Cardiac septum (tissue), 1 donor: ENCODE measurements around the gene SLC2A8. TPM values are rescaled to one million over a fixed set of nuclear protein-coding genes. Genes with fewer than 3 reads are reported as not detected.

Source experiments
- DNase-seq: peaks from one replicate; pipeline ENCODE4 v3.0.0-alpha.2; 2020; ENCODE audit warnings: low spot score
- intact Hi-C: fragments of 100-400 bp; cut with DNase I; formaldehyde crosslinking; loops from one replicate; pipeline ENCODE4 v1.14.0; 2022
- total RNA-seq: library from RNA; stranded (reverse); fragmentation: NEBNext Ultra II Directional; extraction: Animal tissue kit (Norgen Biotek cat#: 25700); gene quantifications from one replicate; pipeline ENCODE4 v1.2.1, GENCODE V29; 2021
- donor health status: DM: no; HTN: no; CAD: no.

Gene SLC2A8
- total RNA-seq, 1 donor from 2014 or later = 14.5 TPM

DNA sequence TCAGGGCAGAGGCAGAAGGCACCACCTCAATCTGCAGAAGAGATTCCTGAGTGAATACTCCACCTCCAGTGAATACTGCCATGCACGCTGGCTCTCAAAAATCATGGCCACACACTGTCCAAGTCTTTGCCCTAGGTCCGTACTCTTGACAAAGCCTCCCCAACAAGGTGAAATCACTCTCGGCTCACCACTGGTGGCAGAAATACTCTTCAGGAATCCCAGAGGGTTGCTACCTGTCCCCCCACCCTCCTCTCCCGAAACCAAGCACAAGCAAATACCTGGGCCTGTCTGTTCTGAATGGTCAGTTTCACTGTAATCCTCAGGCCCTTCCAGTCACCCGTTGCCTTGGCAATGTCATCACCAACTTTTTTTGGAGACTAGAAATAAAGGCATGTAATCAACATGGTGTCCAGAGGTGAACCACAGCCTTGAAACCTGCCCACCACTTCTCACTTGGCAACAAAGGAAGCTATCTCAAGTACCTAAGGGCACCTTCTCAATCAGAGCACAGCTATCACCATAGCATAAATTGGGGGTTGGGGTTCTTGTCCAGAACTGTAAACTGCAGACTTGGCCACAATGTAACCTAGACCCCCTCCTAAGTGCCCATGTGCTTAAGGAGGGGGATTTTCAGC lies 52.5 kb downstream of the SLC2A8 start:
- DNase-seq = no peak
- intact Hi-C loops = no loop called here

DNA sequence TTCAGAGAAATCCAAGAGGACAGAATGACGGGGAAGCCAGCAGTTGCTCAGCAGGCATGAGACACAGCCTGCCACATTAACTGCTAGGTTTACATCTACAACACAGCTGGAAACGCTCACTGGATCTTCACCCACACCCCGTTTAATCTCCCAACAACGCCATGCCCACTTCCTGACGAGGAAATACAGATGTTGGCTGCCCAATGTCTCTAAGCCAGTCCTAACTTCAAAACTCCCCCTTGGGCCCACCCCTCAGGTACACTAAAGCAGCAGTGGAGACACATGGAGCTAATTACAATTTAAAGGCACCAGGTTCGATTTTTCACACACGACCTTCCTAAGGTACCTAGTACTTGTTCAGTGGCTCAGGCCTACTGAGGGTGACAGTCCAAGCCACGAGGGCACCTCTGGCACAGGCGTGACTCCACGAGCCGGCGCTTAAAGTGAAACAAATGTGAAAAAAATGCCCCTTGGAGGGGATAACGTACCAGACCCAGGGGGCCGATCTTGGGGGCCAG lies 53.3 kb downstream of the SLC2A8 start:
- intact Hi-C loops = loop anchor here (5.0 to 10.0 kb wide), 2 partner anchors 117 to 506 kb away; a partner anchor contains a TSS
- DNase-seq = no peak

DNA sequence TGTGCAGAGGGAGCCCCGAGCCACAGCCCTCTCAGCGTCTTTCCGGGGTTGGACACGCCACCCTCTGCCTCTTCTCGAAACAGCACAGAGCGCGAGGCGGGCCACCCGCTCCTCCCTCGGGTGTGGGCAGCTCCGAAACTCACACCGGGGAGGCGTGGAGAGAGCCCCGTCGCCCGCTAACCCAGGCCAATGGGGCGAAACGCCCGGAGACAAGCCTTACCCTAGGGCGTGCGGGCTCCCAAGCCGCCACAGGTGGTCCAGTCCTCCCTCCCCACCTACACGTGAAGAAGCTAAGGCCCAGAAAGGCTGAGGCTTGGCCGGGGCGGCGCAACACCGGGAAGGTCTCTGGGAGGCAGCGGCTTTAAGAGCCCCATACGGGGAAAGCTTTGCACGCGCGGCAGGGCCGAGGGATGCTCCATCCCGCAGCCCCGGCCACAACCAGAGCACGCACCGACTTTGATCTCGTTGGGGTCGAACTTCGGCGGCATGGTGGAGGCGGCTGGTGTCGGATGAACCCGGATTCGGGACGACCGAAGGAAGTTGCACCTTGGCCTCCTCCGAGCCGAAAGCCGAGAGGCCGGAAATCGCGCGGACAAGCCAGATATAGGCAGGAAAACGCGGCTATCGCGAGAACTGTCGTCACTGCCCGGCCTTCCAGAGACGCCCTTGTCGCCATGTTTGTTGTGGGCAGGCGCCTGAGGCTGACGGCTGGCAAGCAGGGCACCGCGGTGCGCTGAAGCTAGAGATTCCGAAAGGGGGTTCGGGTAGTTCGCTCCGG lies 54.0 kb downstream of the SLC2A8 start, which contains the start of the genes LRSAM1 and RPL12:
Gene LRSAM1, plus strand, starts transcription at position 681 of the 778 bp plus-strand sequence. CDS start 3,018 bp downstream, outside the sequence.
Gene RPL12, minus strand, starts transcription at position 577 of the 778 bp plus-strand sequence. Its CDS starts 89 bp downstream, at position 488.
- intact Hi-C loops = loop anchor here (1.0 to 10.0 kb wide), 3 partner anchors 27 to 506 kb away; partner anchors contain the start of gene ZNF79
- peak; percentile 98 for DNase-seq

DNA sequence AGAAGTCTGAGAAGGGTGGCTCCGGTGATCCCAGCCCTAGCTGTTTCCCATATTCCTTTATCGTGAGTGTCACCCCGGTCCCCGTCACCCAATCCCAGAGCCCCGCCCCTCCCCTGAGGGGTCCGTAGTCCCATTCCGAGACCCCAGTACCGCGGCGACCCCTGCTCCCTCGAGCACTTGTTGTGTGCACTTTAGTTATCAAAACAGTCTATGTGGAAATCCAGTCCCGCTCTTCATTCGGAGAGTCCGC lies 54.6 kb downstream of the SLC2A8 start:
- intact Hi-C loops = loop anchor here (1.0 to 10.0 kb wide), 3 partner anchors 27 to 507 kb away; partner anchors contain the start of gene ZNF79
- no peak for DNase-seq

DNA sequence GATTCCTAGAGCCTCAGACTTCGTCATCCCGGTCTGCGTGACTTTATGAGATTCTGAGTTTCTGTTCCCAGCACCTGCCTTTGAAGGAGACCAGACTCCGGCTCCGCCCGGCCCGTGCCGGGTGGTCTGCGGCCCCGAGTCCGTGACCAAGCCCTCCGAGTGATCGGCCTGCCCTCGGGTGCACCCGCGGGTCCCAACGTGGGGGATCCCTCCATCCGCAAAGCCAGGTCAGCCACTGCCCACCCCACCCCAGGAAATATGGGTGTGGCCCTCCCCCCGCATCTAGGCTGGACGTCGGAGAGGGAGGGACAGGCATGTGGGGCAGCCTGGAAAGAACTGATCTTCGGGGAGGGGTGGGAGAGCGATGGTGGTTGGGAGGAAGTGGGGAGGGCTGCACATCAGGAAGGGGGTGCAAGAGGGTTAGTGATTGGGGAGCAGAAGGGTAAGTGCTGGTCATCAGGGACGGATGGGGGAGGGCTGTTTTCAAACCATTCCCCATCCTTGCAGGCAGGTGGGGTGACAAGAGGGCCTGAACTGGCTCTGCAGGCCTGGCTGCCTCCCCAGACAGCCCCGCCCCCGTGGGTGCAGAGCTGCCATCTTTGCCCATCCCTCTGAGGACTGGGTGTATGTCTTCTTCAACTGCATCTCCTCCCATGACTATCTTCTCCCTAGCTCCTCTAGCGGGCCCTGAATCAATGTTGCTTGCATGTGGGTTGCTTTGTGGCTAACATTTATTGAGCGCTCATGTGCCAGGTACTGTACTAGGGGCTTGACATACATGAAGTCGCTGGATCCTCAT lies 55.1 kb downstream of the SLC2A8 start:
- DNase-seq = peak; percentile 78
- intact Hi-C loops = loop anchor here (1.0 to 10.0 kb wide), 3 partner anchors 28 to 507 kb away; partner anchors contain the start of gene ZNF79

DNA sequence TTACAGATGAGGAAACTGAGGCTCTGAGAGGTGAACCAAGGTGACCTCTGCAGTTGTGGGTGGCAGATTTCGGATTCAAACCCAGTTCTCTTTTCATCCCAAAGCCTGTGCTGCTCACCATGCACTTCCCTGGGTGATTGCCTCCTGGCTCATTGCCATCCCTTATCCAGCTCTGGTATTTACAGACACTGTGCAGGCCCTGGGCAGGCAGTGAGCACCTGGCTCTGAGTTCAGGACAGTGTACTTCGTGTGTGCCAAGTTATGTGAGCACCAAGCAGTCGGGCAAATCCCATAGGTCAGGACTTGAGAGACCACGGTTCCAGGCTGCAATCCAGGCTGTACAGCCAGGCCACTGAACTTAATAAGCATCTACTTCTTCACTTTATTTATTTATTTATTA lies 55.7 kb downstream of the SLC2A8 start:
- peak; percentile 81 for DNase-seq
- intact Hi-C loops = loop anchor here (5.0 to 10.0 kb wide), 2 partner anchors 115 to 508 kb away; a partner anchor contains a TSS

DNA sequence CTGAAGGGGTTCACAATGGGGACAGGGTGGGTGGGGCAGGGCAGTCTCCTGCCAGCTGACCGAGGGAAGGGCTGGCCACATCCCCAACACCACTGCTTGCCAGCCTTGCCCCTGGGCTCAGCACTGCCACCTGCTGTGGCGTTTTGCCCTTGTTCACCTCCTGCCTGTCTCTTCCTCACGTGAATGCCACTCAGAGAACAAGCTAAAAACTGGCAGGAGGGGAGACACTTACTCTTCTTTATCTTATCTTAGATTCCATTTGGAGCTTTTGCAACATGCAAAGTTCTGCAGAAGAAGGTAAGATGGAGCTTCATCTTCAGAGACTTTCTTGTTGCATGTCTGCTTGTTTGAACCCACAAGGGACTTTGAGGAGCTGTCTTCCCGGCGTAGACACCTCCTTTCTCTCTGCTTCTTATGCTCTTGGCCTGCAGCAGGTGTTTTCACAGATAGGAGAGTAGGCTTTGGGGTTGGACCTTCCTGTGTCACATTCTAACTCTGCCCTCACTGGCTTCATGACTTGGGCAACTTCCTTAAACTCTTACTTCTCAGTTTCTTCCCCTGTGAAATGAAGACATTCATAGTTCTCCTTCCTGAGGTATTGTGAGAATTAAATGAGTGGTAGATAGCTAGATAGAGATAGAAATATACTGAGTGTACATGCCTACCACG lies 58.5 kb downstream of the SLC2A8 start:
- intact Hi-C loops = loop anchor here (10.0 kb wide), 1 partner anchor 511 kb away; no protein-coding TSS in a partner anchor
- no peak for DNase-seq

DNA sequence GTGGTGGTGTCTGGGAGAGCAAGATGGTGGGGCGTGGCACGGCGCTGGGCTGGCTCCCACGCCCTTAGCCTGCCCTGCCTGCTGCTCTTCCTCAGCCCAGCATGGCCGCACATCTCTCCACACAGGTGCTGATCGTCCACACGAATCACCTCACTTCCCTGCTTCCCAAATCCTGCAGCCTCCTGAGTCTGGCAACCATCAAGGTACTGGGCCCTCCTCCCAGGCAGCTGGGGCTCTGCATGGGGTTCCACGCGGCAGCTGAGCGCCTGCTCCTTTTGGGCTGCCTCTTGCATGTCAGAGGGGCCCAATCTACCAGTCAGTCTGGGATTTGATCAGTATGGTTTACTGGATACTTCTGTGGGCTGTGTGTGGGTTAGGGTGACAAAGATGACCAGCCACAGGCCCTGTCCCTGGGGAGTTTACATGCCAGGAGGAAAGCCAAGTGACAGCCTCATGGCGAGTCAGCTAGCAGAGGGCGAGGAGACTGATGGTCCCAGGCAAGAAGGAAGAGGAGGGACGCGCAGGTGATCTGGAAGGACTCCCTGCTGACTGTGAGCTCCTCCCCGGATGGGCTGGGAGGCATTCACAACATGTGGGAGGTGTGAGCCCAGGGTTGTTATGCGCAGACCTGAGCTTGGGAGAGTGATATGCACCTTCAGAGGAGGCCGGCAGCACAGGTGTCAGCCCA lies 60.4 kb downstream of the SLC2A8 start:
- DNase-seq = no peak
- intact Hi-C loops = loop anchor here (10.0 kb wide), 1 partner anchor 513 kb away; no protein-coding TSS in a partner anchor

Other genes with a start within 250 kb of the SLC2A8 start
- 28.7 TPM for gene GARNL3, start 132.4 kb upstream of the SLC2A8 start, total RNA-seq
- 5.5 TPM for gene ZNF79, start 27.2 kb downstream of the SLC2A8 start, total RNA-seq
- 407 TPM for gene RPL12, start 54.2 kb downstream of the SLC2A8 start, total RNA-seq
- gene LRSAM1, start 54.3 kb downstream of the SLC2A8 start, total RNA-seq = 24.4 TPM
- 46.6 TPM for gene STXBP1, start 215.1 kb downstream of the SLC2A8 start, total RNA-seq